RWPE2 (cell line): ENCODE results near the gene FBRS.

ENCODE experiments used
- ATAC-seq: fragments of 200-7000 bp; cut with Tn5 transposase; 3 replicates; pipeline ENCODE4 v1.9.1; 2021; ENCODE audit warnings: low read depth
- DNase-seq: peaks from one replicate; pipeline ENCODE4 v3.0.0-alpha.2; 2020; ENCODE audit warnings: low spot score
- H3K27ac ChIP-seq: fragments of 450-650 bp; 2 replicates; pipeline ENCODE4 v1.5.1; 2017; ENCODE audit warnings: mild to moderate bottlenecking; ENCODE audit not compliant: poor library complexity, severe bottlenecking
- H3K27me3 ChIP-seq: fragments of 250-450 bp; sonication (Bioruptor Pico); 2 replicates; pipeline ENCODE4 v1.5.1; 2021; ENCODE audit warnings: mild to moderate bottlenecking, moderate library complexity; ENCODE audit not compliant: insufficient read depth, poor library complexity, severe bottlenecking
- H3K36me3 ChIP-seq: fragments of 250-450 bp; sonication (Bioruptor Pico); 2 replicates; pipeline ENCODE4 v1.5.1; 2020; ENCODE audit warnings: low read depth, mild to moderate bottlenecking, moderate library complexity
- H3K4me1 ChIP-seq: fragments of 250-450 bp; sonication (Bioruptor Pico); 2 replicates; pipeline ENCODE4 v1.5.1; 2021; ENCODE audit warnings: mild to moderate bottlenecking, moderate library complexity; ENCODE audit not compliant: insufficient read depth, poor library complexity, severe bottlenecking
- H3K4me3 ChIP-seq: fragments of 250-450 bp; sonication (Bioruptor Pico); 2 replicates; pipeline ENCODE4 v1.5.1; 2021; ENCODE audit warnings: mild to moderate bottlenecking, moderate library complexity; ENCODE audit not compliant: severe bottlenecking
- H3K9me3 ChIP-seq: fragments of 250-450 bp; sonication (Bioruptor Pico); 2 replicates; pipeline ENCODE4 v1.5.1; 2021; ENCODE audit warnings: mild to moderate bottlenecking, moderate library complexity; ENCODE audit not compliant: severe bottlenecking
- CTCF ChIP-seq: fragments of 450-650 bp; IDR thresholded peaks from one replicate; pipeline ENCODE4 v1.5.1; 2017; ENCODE audit warnings: mild to moderate bottlenecking, moderate library complexity; ENCODE audit not compliant: poor library complexity, severe bottlenecking

FBRS gene

GRCh38 chr16:30651124-30652004 is 6.9 kb upstream of the FBRS start:
- H3K36me3 ChIP-seq: peaks cover 23% of the 10 kb centered on the region
- H3K27ac ChIP-seq: peak overlapping the region; percentile 62
- TF ChIP-seq CTCF: peak; percentile 79
- DNase-seq (no peak), ATAC-seq (peak; percentile 24)
- no peaks in the 10 kb centered on the region for H3K9me3 ChIP-seq
- no peaks in the 10 kb centered on the region for H3K27me3 ChIP-seq
- peaks cover 6% of the 10 kb centered on the region for H3K4me1 ChIP-seq
- peak overlapping the region; percentile 83 for H3K4me3 ChIP-seq

- Histone ChIP-seq H3K9me3 (no peaks in the 10 kb centered on the region), H3K4me3 (peak overlapping the region; percentile 83), H3K27me3 (no peaks in the 10 kb centered on the region), H3K27ac (peak overlapping the region; percentile 62), H3K4me1 (peaks cover 6% of the 10 kb centered on the region), H3K36me3 (peaks cover 28% of the 10 kb centered on the region)
- TF ChIP-seq CTCF: no peak
- no peak for DNase-seq
- ATAC-seq: no peak
Measured at GRCh38 chr16:30652005-30652296, 6.3 kb upstream of the FBRS start.

- no peaks in the 10 kb centered on the region for H3K9me3 ChIP-seq
- no peak for DNase-seq
- peaks cover 30% of the 10 kb centered on the region for H3K36me3 ChIP-seq
- no peak overlapping the region for H3K27ac ChIP-seq
- TF ChIP-seq CTCF: no peak
- H3K27me3 ChIP-seq: no peaks in the 10 kb centered on the region
- H3K4me1 ChIP-seq: peaks cover 6% of the 10 kb centered on the region
- ATAC-seq: no peak
- no peak overlapping the region for H3K4me3 ChIP-seq
Measured at GRCh38 chr16:30652718-30653117, 5.5 kb upstream of the FBRS start.

GRCh38 chr16:30654856-30655255 is 3.4 kb upstream of the FBRS start:
- H3K27ac ChIP-seq: no peak overlapping the region
- ATAC-seq (no peak), DNase-seq (no peak)
- peaks cover 5% of the 10 kb centered on the region for H3K4me1 ChIP-seq
- H3K27me3 ChIP-seq: no peaks in the 10 kb centered on the region
- TF ChIP-seq CTCF: no peak
- no peak overlapping the region for H3K4me3 ChIP-seq
- H3K9me3 ChIP-seq: no peaks in the 10 kb centered on the region
- peaks cover 30% of the 10 kb centered on the region for H3K36me3 ChIP-seq

GRCh38 chr16:30655815-30656347 is 2.4 kb upstream of the FBRS start:
- Histone ChIP-seq H3K27ac (no peak overlapping the region), H3K27me3 (no peaks in the 10 kb centered on the region), H3K4me1 (no peaks in the 10 kb centered on the region), H3K36me3 (peaks cover 38% of the 10 kb centered on the region), H3K9me3 (no peaks in the 10 kb centered on the region), H3K4me3 (no peak overlapping the region)
- ATAC-seq (no peak), DNase-seq (no peak)
- no peak for TF ChIP-seq CTCF
